Spleen (tissue), 7 donors: ENCODE results near the gene SLC33A1.

Experiments used
- POLR2A ChIP-seq, 3 donors: fragments of 450-650 bp; IDR thresholded peaks; one replicate each; pipeline ENCODE4 v1.5.1; 2017; ENCODE audit warnings: antibody characterized with exemption in 3 of 3, mild to moderate bottlenecking in 1 of 3
- TF ChIP-seq, protein P1 (sequence below), 11 experiments: fragments of 200-600 bp in 7 of 11; fragments of 450-650 bp in 4 of 11; sonication (generic) in 4 of 11; IDR thresholded peaks in 8 of 11; conservative IDR thresholded peaks in 3 of 11; 1 replicate in 7 of 11; 2 replicates in 4 of 11; pipeline versions ENCODE4 v1.4.0 to v1.8.0; 2016 to 2021; ENCODE audit warnings: antibody characterized with exemption in 11 of 11, inconsistent platforms in 4 of 11, mild to moderate bottlenecking in 1 of 11
- donor health status: DM: no; HTN: no; CAD: no; lungs with moderate emphysema.
- donor health status: DM: no; HTN: no; CAD: no.
- donor health status: DM: no; HTN: no; CAD: no.

DNA sequence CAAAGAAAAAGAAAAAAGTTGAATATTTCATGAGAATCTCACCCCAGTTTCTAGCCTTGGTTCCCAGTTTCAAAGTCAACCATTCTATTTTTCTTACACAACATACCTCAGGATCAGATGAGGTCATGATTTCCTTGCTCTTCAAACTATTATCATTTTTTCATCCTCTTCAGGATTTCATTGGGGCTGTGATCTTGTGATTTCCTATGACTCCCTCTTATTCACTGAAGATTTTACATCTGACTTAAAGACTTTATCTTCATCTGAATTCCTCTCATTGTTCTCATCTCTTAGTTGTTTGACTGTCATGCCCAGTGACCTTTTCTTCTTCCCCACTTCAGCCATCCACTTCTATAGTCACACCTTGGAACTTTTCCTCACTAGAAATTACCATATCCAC lies 45.0 kb downstream of the SLC33A1 start:
- TF ChIP-seq, protein P1, sequence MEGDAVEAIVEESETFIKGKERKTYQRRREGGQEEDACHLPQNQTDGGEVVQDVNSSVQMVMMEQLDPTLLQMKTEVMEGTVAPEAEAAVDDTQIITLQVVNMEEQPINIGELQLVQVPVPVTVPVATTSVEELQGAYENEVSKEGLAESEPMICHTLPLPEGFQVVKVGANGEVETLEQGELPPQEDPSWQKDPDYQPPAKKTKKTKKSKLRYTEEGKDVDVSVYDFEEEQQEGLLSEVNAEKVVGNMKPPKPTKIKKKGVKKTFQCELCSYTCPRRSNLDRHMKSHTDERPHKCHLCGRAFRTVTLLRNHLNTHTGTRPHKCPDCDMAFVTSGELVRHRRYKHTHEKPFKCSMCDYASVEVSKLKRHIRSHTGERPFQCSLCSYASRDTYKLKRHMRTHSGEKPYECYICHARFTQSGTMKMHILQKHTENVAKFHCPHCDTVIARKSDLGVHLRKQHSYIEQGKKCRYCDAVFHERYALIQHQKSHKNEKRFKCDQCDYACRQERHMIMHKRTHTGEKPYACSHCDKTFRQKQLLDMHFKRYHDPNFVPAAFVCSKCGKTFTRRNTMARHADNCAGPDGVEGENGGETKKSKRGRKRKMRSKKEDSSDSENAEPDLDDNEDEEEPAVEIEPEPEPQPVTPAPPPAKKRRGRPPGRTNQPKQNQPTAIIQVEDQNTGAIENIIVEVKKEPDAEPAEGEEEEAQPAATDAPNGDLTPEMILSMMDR (IDR thresholded peaks at IDR 0.05 in 8 of 11, conservative IDR thresholded peaks at IDR 0.05 in 3 of 11) = no peak
- no peak for TF ChIP-seq POLR2A (IDR thresholded peaks at IDR 0.05)
